Measurements from ENCODE around the gene WNT9B. TPM values are rescaled to one million over a fixed set of nuclear protein-coding genes. Genes with fewer than 3 reads are reported as not detected.

The WNT9B gene
- total RNA-seq, 1 experiment from 2014 or later, result 0.70 TPM

DNA sequence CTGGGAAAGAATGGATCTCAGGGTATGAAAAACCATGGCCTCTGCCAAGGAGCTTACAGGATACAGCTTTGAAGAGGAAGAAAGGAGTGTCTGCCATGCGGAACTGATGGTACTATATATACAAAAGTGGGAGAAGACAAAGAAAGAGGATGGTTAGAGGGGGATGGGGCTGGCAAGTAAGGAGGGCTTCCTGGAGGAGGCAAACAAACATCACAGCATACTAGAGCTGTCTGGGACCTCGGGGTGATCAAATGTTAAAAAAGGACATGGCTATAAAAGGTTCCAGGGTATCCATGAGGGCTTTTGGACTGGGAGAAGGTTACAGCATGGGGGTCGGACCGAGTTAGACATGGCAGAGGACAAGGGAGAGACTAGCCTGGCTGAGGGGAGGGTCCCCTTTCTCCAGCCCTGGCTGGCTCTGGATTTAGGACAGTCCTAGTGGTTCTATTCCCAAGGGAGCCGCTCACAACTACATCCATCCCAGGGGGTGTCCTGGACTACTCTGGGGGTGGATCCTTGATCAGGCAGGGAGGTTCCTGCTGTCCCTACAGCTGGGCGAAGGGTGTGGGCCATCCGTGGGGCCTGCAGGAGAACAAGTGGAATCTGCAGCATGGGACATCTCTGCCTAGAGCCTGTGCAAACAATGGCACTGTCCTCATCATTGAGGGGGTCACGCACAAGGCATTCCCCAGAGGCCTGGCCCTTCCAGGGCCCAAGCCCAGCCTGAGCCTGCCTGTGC, 12.2 kb downstream of the WNT9B start:
- Histone ChIP-seq H2BK120ac (ENCODE audit: low read depth, low read length, poor library complexity, severe bottlenecking) (no peak overlapping the region), H3K79me1 (ENCODE audit: insufficient read depth, low read depth, low read length, poor library complexity, severe bottlenecking) (no peaks in the 10 kb centered on the region), H4K5ac (ENCODE audit: insufficient read length, low read depth, low read length) (no peak overlapping the region), H3K23ac (ENCODE audit: insufficient read length, low read depth, low read length) (no peak overlapping the region), H3K4ac (ENCODE audit: low read depth, low read length) (no peak overlapping the region), H2AFZ (ENCODE audit: low read length) (no peak overlapping the region), H3K14ac (ENCODE audit: insufficient read depth, low read length) (no peak overlapping the region), H2BK5ac (ENCODE audit: insufficient read length, low read length) (no peak overlapping the region), H2BK20ac (ENCODE audit: low read depth, low read length, poor library complexity, severe bottlenecking) (no peak overlapping the region), H4K91ac (ENCODE audit: insufficient read length, low read depth, low read length) (no peak overlapping the region), H2BK12ac (ENCODE audit: insufficient read length, low read depth, low read length) (no peak overlapping the region), H3K79me2 (ENCODE audit: insufficient read depth, low read length) (no peaks in the 10 kb centered on the region), H3K18ac (ENCODE audit: insufficient read length, low read depth, low read length) (no peak overlapping the region), H4K20me1 (ENCODE audit: control insufficient read depth, insufficient read depth, insufficient read length) (no peaks in the 10 kb centered on the region), H3K9ac (ENCODE audit: extremely low read depth, insufficient read length, low read length) (no peak overlapping the region), H3K4me1 (ENCODE audit: insufficient read depth, low read length) (peaks cover 2% of the 10 kb centered on the region; the same call in 1 of the 2 replicates), H3K4me2 (ENCODE audit: insufficient read depth, insufficient read length, low read length) (no peak overlapping the region), H2AK5ac (ENCODE audit: insufficient read length, low read length) (no peak overlapping the region), H4K8ac (replicated peaks; ENCODE audit: insufficient read length, low read depth, low read length) (no peak overlapping the region), H3K27ac (ENCODE audit: insufficient read length, low read depth, low read length) (no peak overlapping the region), H2BK15ac (ENCODE audit: low read depth, low read length) (no peak overlapping the region), H3T11ph (ENCODE audit: low read length) (no peak overlapping the region), H3K9me3 (ENCODE audit: control insufficient read depth, low read depth, low read length) (no peaks in the 10 kb centered on the region), H3K27me3 (ENCODE audit: insufficient read depth, low read length) (no peaks in the 10 kb centered on the region), H3K23me2 (ENCODE audit: insufficient read length, low read depth, low read length, poor library complexity, severe bottlenecking) (no peaks in the 10 kb centered on the region), H3K56ac (ENCODE audit: insufficient read length, low read depth, low read length) (no peak overlapping the region)
- Mint-ChIP-seq H3K27me3 (ENCODE audit: low read depth) (peaks cover 13% of the 10 kb centered on the region), H3K27ac (no peak overlapping the region), H3K4me3 (no peak overlapping the region; a peak in 1 of 5 replicates), H3K36me3 (ENCODE audit: insufficient read depth in 1 of 3, low read depth in 3 of 3) (no peaks in the 10 kb centered on the region), H3K4me1 (peaks cover 14 to 17% of the 10 kb centered on the region in 2 experiments), H3K9me3 (no peaks in the 10 kb centered on the region)
- WGBS (ENCODE audit: extremely low coverage, insufficient read length, low lambda C conversion rate), result no CpG with 5 or more reads among the region's 8 CpGs
- TF ChIP-seq CTCF (conservative IDR thresholded peaks at IDR 0.05), result no peak
- DNase-seq, result no peak
